ENCODE measurements around the gene GRM5.
A peak's percentile ranks its signal among the peaks of the same experiment; 100 is the strongest.

Gene GRM5

GRCh38 chr11:88831303-88831890 is 234.4 kb downstream of the GRM5 start:
- no peak for DNase-seq

GRCh38 chr11:88827018-88827676 is 238.6 kb downstream of the GRM5 start:
- no peak for DNase-seq

- no peak for DNase-seq
These were observed 246.2 kb downstream of the GRM5 start for GRCh38 chr11:88819616-88820015.

- DNase-seq = no peak
These were observed 246.8 kb downstream of the GRM5 start for GRCh38 chr11:88818978-88819377.

GRCh38 chr11:88815505-88815904 is 250.3 kb downstream of the GRM5 start:
- no peak for DNase-seq

- DNase-seq = no peak
These were observed 251.7 kb downstream of the GRM5 start for GRCh38 chr11:88814076-88814475.

- DNase-seq = no peak
These were observed 252.4 kb downstream of the GRM5 start for GRCh38 chr11:88813233-88813915.

GRCh38 chr11:88810420-88811097 is 255.2 kb downstream of the GRM5 start:
- no peak for DNase-seq

- DNase-seq = no peak
These were observed 256.7 kb downstream of the GRM5 start for GRCh38 chr11:88809126-88809525.

- DNase-seq = no peak
These were observed 258.4 kb downstream of the GRM5 start for GRCh38 chr11:88807349-88807748.

GRCh38 chr11:88806410-88806809 is 259.4 kb downstream of the GRM5 start:
- DNase-seq = no peak

- DNase-seq = no peak
These were observed 264.2 kb downstream of the GRM5 start for GRCh38 chr11:88801484-88802123.

- DNase-seq = peak in 4 of 14 donors; percentile 1 to 6 (median 2)
These were observed 265.8 kb downstream of the GRM5 start for GRCh38 chr11:88799771-88800500.

GRCh38 chr11:88790182-88790581 is 275.6 kb downstream of the GRM5 start:
- DNase-seq = no peak

- DNase-seq = no peak
These were observed 286.2 kb downstream of the GRM5 start for GRCh38 chr11:88779577-88779976.

- no peak for DNase-seq
These were observed 295.2 kb downstream of the GRM5 start for GRCh38 chr11:88770475-88771079.

GRCh38 chr11:88744140-88744539 is 321.6 kb downstream of the GRM5 start:
- no peak for DNase-seq

- DNase-seq = no peak
These were observed 326.3 kb downstream of the GRM5 start for GRCh38 chr11:88739524-88739923.

- DNase-seq = peak in 12 of 14 donors; percentile 31 to 78 (median 46)
These were observed 356.2 kb downstream of the GRM5 start for GRCh38 chr11:88709567-88709966.

GRCh38 chr11:88704485-88704884 is 361.3 kb downstream of the GRM5 start:
- DNase-seq = no peak

GRCh38 chr11:88701816-88702215 is 364.0 kb downstream of the GRM5 start:
- no peak for DNase-seq

GRCh38 chr11:88697139-88697538 is 368.6 kb downstream of the GRM5 start:
- DNase-seq = no peak

Data from C1 segment of cervical spinal cord (tissue), 14 donors.